H9 (cell line): ENCODE results near the gene PDE6D. TPM values are rescaled to one million over a fixed set of nuclear protein-coding genes. Genes with fewer than 3 reads are reported as not detected.

Source experiments
- DNase-seq: peaks from one replicate; pipeline ENCODE4 v3.0.0-alpha.2; 2017
- H2AFZ ChIP-seq: one replicate; pipeline ENCODE4 v1.6.1; 2013; ENCODE audit warnings: mild to moderate bottlenecking, low read length, control low read depth, moderate library complexity
- H2AK5ac ChIP-seq: 2 replicates; pipeline ENCODE4 v1.6.1; 2013; ENCODE audit warnings: low read length, control low read depth, mixed read lengths; ENCODE audit not compliant: insufficient read length
- H2BK120ac ChIP-seq: one replicate; pipeline ENCODE4 v1.6.1; 2013; ENCODE audit warnings: low read depth, mild to moderate bottlenecking, low read length, control low read depth, inconsistent platforms; ENCODE audit not compliant: poor library complexity, severe bottlenecking
- H2BK12ac ChIP-seq: 2 replicates; pipeline ENCODE4 v1.6.1; 2013; ENCODE audit warnings: low read length, control low read depth, mixed read lengths, low read depth; ENCODE audit not compliant: insufficient read length
- H2BK15ac ChIP-seq: 2 replicates; pipeline ENCODE4 v1.6.1; 2013; ENCODE audit warnings: low read depth, low read length, control low read depth
- H2BK20ac ChIP-seq: one replicate; pipeline ENCODE4 v1.6.1; 2013; ENCODE audit warnings: low read depth, mild to moderate bottlenecking, low read length, control low read depth, inconsistent platforms; ENCODE audit not compliant: poor library complexity, severe bottlenecking
- H2BK5ac ChIP-seq: 2 replicates; pipeline ENCODE4 v1.6.1; 2013; ENCODE audit warnings: low read length, control low read depth, mixed read lengths; ENCODE audit not compliant: insufficient read length
- H3K14ac ChIP-seq: 2 replicates; pipeline ENCODE4 v1.6.1; 2013; ENCODE audit warnings: low read length, control low read depth; ENCODE audit not compliant: insufficient read depth
- H3K18ac ChIP-seq: 2 replicates; pipeline ENCODE4 v1.6.1; 2013; ENCODE audit warnings: low read depth, mild to moderate bottlenecking, mixed read lengths, low read length, control low read depth; ENCODE audit not compliant: insufficient read length
- H3K23ac ChIP-seq: 2 replicates; pipeline ENCODE4 v1.6.1; 2013; ENCODE audit warnings: low read length, control low read depth, mixed read lengths, low read depth; ENCODE audit not compliant: insufficient read length
- H3K23me2 ChIP-seq: 2 replicates; pipeline ENCODE4 v1.6.1; 2013; ENCODE audit warnings: low read depth, mild to moderate bottlenecking, mixed read lengths, low read length, control low read depth; ENCODE audit not compliant: insufficient read length, poor library complexity, severe bottlenecking
- H3K27ac ChIP-seq: 2 replicates; pipeline ENCODE4 v1.5.1; 2013; ENCODE audit warnings: low read length, control low read depth, mixed read lengths, low read depth; ENCODE audit not compliant: insufficient read length
- H3K27me3 ChIP-seq: 2 replicates; pipeline ENCODE4 v1.6.1; 2013; ENCODE audit warnings: low read length, control low read depth, inconsistent platforms; ENCODE audit not compliant: insufficient read depth
- H3K4ac ChIP-seq: 2 replicates; pipeline ENCODE4 v1.6.1; 2013; ENCODE audit warnings: low read depth, mild to moderate bottlenecking, control low read depth, inconsistent platforms, low read length, moderate library complexity
- H3K4me1 ChIP-seq: 2 replicates; pipeline ENCODE4 v1.6.1; 2013; ENCODE audit warnings: low read length, control low read depth, inconsistent platforms; ENCODE audit not compliant: insufficient read depth
- H3K4me2 ChIP-seq: 2 replicates; pipeline ENCODE4 v1.6.1; 2013; ENCODE audit warnings: low read length, control low read depth, mixed read lengths; ENCODE audit not compliant: insufficient read length, insufficient read depth
- H3K56ac ChIP-seq: 2 replicates; pipeline ENCODE4 v1.6.1; 2013; ENCODE audit warnings: low read depth, mild to moderate bottlenecking, mixed read lengths, low read length, control low read depth; ENCODE audit not compliant: insufficient read length
- H3K79me1 ChIP-seq: 2 replicates; pipeline ENCODE4 v1.6.1; 2013; ENCODE audit warnings: low read depth, mild to moderate bottlenecking, moderate library complexity, low read length, control low read depth, inconsistent platforms; ENCODE audit not compliant: insufficient read depth, poor library complexity, severe bottlenecking
- H3K79me2 ChIP-seq: 2 replicates; pipeline ENCODE4 v1.6.1; 2013; ENCODE audit warnings: low read length, control low read depth, inconsistent platforms; ENCODE audit not compliant: insufficient read depth
- H3K9ac ChIP-seq: 2 replicates; pipeline ENCODE4 v1.6.1; 2013; ENCODE audit warnings: low read length, control low read depth, mixed read lengths; ENCODE audit not compliant: insufficient read length; ENCODE audit errors: extremely low read depth
- H3K9me3 ChIP-seq: one replicate; pipeline ENCODE4 v1.6.1; 2013; ENCODE audit warnings: low read depth, low read length, inconsistent platforms; ENCODE audit not compliant: control insufficient read depth
- H3T11ph ChIP-seq: one replicate; pipeline ENCODE4 v1.6.1; 2013; ENCODE audit warnings: mild to moderate bottlenecking, low read length, control low read depth, inconsistent platforms
- H4K20me1 ChIP-seq: one replicate; pipeline ENCODE4 v1.6.1; 2013; ENCODE audit not compliant: control insufficient read depth, insufficient read length, insufficient read depth
- H4K5ac ChIP-seq: 2 replicates; pipeline ENCODE4 v1.6.1; 2013; ENCODE audit warnings: low read depth, mild to moderate bottlenecking, mixed read lengths, low read length, control low read depth; ENCODE audit not compliant: insufficient read length
- H4K8ac ChIP-seq: replicated peaks from 2 replicates; pipeline ENCODE4 v1.6.1; 2013; ENCODE audit warnings: low read length, control low read depth, mixed read lengths, low read depth; ENCODE audit not compliant: insufficient read length
- H4K91ac ChIP-seq: 2 replicates; pipeline ENCODE4 v1.6.1; 2013; ENCODE audit warnings: low read depth, mild to moderate bottlenecking, moderate library complexity, mixed read lengths, low read length, control low read depth; ENCODE audit not compliant: insufficient read length
- H3K27ac Mint-ChIP-seq, 3 experiments: 2 replicates in 2 of 3; 3 replicates in 1 of 3; pipeline ENCODE4 v1.8.0; 2020 to 2021; ENCODE audit warnings: mixed read lengths in 3 of 3, mild to moderate bottlenecking in 1 of 3, moderate library complexity in 1 of 3
- H3K27me3 Mint-ChIP-seq: 2 replicates; pipeline ENCODE4 v1.8.0; 2021; ENCODE audit warnings: low read depth, mild to moderate bottlenecking, moderate library complexity, mixed read lengths
- H3K36me3 Mint-ChIP-seq, 3 experiments: 2 replicates in 2 of 3; 3 replicates in 1 of 3; pipeline ENCODE4 v1.8.0; 2020 to 2021; ENCODE audit warnings: low read depth in 3 of 3, mixed read lengths in 3 of 3; ENCODE audit not compliant: insufficient read depth in 1 of 3
- H3K4me1 Mint-ChIP-seq, 2 experiments: 2 replicates each; pipeline ENCODE4 v1.8.0; 2020; ENCODE audit warnings: mixed read lengths in 2 of 2
- H3K4me3 Mint-ChIP-seq, 2 experiments: 2 replicates in 1 of 2; 3 replicates in 1 of 2; pipeline ENCODE4 v1.8.0; 2020 to 2021; ENCODE audit warnings: mild to moderate bottlenecking in 2 of 2, mixed read lengths in 2 of 2, moderate library complexity in 1 of 2
- H3K9me3 Mint-ChIP-seq, 2 experiments: 2 replicates in 1 of 2; 3 replicates in 1 of 2; pipeline ENCODE4 v1.8.0; 2020; ENCODE audit warnings: mild to moderate bottlenecking in 2 of 2, mixed read lengths in 2 of 2, moderate library complexity in 1 of 2
- CTCF ChIP-seq: fragments of 200-600 bp; sonication (generic); conservative IDR thresholded peaks from 3 replicates; pipeline ENCODE4 v1.8.0; 2021; ENCODE audit warnings: antibody characterized with exemption, mild to moderate bottlenecking
- WGBS: extraction: QIAGEN DNeasy Blood & Tissue Kit; methylation state at CpG from one replicate; pipeline ENCODE4 v1.1.7; 2013; ENCODE audit warnings: missing lambda C conversion rate, low lambda C conversion rate, mixed read lengths; ENCODE audit not compliant: insufficient read length; ENCODE audit errors: extremely low coverage; 5-methylcytosine and 5-hydroxymethylcytosine counted together
- total RNA-seq: library from RNA; stranded (reverse); gene quantifications from 2 replicates; pipeline ENCODE4 v1.2.1, GENCODE V29; 2021

Gene PDE6D
- total RNA-seq, 1 experiment from 2014 or later: 33.7 TPM

GRCh38 chr2:231752061-231752460 lies 29.0 kb downstream of the PDE6D start:
- H3T11ph ChIP-seq: no peak overlapping the region
- WGBS: no CpG with 5 or more reads among the region's 2 CpGs
- H3K27ac Mint-ChIP-seq: no peak overlapping the region

More at GRCh38 chr2:231752061-231752460, 29.0 kb downstream of the PDE6D start:
- no peak overlapping the region for H2BK120ac ChIP-seq
- H3K4ac ChIP-seq: no peak overlapping the region
- no peak for TF ChIP-seq CTCF
- H2BK15ac ChIP-seq: no peak overlapping the region
- H3K23ac ChIP-seq: no peak overlapping the region
- no peak overlapping the region for H3K27ac ChIP-seq
- peaks cover 15 to 18% of the 10 kb centered on the region in 2 experiments for H3K4me1 Mint-ChIP-seq
- no peak overlapping the region for H2BK20ac ChIP-seq
- H3K18ac ChIP-seq: no peak overlapping the region
- H3K4me1 ChIP-seq: no peaks in the 10 kb centered on the region
- H3K79me2 ChIP-seq: no peaks in the 10 kb centered on the region
- no peak overlapping the region for H3K14ac ChIP-seq
- no peaks in the 10 kb centered on the region for H3K79me1 ChIP-seq
- H3K27me3 ChIP-seq: no peaks in the 10 kb centered on the region
- H3K23me2 ChIP-seq: no peaks in the 10 kb centered on the region
- H3K27me3 Mint-ChIP-seq: no peaks in the 10 kb centered on the region
- no peak overlapping the region for H3K9ac ChIP-seq
- H2AFZ ChIP-seq: no peak overlapping the region
- H3K36me3 Mint-ChIP-seq: peaks cover 0 to 11% (median 0%) of the 10 kb centered on the region in 3 experiments; a peak in 2 of 7 replicates
- no peaks in the 10 kb centered on the region for H4K20me1 ChIP-seq
- H2BK12ac ChIP-seq: no peak overlapping the region
- H4K91ac ChIP-seq: no peak overlapping the region
- H4K8ac ChIP-seq: no peak overlapping the region
- no peak overlapping the region for H3K56ac ChIP-seq
- no peaks in the 10 kb centered on the region for H3K9me3 Mint-ChIP-seq
- no peak for DNase-seq
- no peaks in the 10 kb centered on the region for H3K9me3 ChIP-seq
- no peak overlapping the region for H2BK5ac ChIP-seq
- H2AK5ac ChIP-seq: no peak overlapping the region
- H3K4me3 Mint-ChIP-seq: no peak overlapping the region
- H4K5ac ChIP-seq: no peak overlapping the region
- H3K4me2 ChIP-seq: no peak overlapping the region
